Suppressor macrophage treated with lipopolysaccharide for 4 hours (primary cell): ENCODE measurements around the gene MUL1.
"Not testable (repeated sequence)": the region's sequence is repeated elsewhere in the genome, so short reads cannot be mapped to it uniquely, and the experiment has no call there.

Experiments
- DNase-seq: peaks from one replicate; pipeline ENCODE4 v3.0.0-alpha.2; 2020

MUL1 gene

GRCh38 chr1:20511518-20512428 is 3.8 kb upstream of the MUL1 start:
- DNase-seq: no peak

DNA sequence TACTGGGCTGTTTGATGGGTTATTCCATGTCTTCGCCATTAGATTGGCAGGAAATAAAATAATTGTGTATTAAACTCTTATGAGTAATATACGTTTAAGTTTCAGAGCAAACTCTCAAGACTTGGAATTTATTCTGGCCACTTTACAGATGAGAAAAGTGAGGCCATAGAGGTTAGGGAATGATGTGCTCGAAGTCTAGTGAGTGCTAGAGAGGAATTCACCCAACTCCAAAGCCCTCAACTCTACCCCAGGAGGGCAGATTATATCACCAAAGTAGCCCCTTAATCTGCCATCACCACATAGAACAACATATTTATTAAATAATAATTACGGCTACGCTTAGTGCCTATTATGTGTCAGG is 440 bp upstream of the MUL1 start:
- DNase-seq: no peak

GRCh38 chr1:20507248-20507563 is 745 bp downstream of the MUL1 start:
- DNase-seq: no peak

DNA sequence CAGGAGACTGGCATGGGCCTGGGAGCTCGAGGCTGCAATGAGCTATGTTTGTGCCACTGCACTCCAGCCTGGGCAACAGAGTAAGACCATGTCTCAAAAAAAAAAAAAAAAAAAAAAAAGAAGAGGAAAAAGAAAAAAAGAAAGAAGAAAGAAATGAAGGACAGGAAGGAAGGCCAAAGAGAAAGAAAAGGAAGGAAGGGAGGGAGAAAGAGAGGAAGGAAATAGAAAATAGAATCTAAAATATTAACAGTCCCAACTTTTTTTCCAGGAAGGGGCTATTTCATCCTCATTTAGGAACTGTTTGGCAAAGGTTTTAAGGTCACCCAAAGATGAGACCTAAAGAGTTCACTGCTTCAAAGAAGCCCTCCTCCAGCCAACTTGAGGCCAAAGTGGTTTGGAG is 2.5 kb downstream of the MUL1 start:
- no peak for DNase-seq

DNA sequence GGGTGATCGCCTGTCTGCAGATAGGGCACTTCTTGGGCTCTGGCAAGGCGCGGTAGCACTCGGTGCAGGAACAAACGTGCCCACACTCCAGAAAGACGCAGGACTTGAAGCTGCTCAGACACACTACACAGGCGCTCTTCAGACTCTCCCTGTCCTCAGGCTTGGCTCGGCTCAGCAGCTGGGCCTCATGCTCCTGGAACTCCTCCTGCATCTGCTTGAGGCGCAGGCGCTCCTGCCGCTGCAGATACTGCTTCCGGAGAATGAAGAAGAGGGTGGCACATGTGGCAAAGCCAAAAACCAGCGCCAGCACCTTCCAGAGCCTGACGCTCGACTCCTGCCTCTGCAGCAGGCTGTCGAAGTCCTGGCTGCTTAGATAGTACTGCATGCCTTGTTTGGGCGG is 7.2 kb downstream of the MUL1 start:
- DNase-seq: no peak

DNA sequence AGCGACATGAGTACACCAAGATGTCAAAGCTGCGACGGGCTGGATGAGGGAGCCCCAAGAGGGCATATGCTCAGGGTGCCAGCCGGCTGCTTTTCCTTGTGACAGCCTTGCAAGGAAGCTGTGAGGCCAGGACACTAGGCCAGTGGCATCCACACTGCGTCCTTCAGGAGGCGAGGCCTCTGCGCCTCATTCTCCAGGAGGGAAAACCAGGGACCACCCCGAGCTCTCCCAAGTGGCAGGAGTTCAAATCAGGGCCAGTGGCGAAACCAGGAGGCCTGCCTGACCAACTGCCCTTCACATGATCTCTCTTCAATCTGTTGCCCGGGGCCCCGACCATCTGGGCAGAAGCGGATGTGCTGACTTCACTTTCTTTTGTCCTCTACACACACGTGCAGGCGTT is 8.2 kb downstream of the MUL1 start:
- DNase-seq: no peak

- no peak for DNase-seq
Observed at GRCh38 chr1:20499105-20499504, 8.8 kb downstream of the MUL1 start.

DNA sequence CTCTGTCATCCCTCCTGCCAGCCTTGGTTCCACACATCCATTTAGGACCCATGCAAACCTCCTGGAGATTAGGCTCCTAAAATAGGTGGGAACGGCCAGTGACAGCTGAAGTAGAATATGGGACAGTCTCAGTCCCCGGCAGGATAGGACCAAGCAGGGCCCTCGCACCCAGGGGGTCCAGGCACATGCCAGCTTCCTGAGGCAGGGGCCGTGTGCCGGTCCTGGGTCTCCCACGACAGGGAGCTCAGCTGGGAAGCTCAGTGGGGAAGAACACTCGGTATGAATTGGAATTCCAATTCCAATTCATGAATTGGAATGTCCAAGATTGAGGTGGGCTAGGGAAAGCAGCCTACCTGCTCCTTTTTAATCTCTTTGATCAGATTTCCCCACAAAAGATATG is 9.8 kb downstream of the MUL1 start:
- DNase-seq: no peak

- DNase-seq: no peak
Observed at GRCh38 chr1:20497506-20497905, 10.4 kb downstream of the MUL1 start.

GRCh38 chr1:20496725-20497383 is 11.1 kb downstream of the MUL1 start:
- DNase-seq: not testable (repeated sequence)

GRCh38 chr1:20496241-20496661 is 11.7 kb downstream of the MUL1 start:
- no peak for DNase-seq

GRCh38 chr1:20495661-20496060 is 12.3 kb downstream of the MUL1 start:
- no peak for DNase-seq

DNA sequence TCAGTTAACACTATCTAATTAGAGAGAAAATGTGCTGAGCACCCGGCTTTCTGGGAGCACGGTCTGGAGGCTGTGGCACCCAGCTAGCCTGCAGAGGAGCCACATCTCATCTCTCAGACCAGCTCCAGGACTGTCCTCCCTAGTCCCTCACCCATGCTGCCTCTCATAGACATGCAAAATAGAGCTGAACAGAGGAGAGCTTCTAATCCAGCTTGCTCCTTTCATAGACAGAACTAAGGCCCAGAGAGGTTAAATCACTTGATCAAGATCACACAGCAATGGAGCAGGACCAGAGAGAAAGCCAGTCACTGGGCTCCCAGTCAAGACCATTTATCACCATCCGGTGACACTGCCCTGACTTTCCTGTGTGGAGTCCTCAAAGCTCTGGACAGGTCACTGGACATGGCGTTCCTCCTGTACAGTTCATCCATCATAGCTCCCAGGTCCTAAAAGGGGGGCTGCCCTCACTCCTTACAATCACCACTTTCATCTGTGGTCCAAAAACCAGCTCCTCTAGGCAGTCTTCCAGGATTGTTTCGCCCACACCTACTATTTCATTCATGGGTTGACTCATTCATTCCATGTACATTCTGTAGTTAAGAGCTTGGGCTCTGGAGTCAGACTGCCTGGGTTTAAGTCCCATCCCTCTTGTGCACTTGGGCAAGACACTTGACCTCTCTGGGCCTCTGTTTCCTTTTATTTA is 13.2 kb downstream of the MUL1 start:
- DNase-seq: no peak

DNA sequence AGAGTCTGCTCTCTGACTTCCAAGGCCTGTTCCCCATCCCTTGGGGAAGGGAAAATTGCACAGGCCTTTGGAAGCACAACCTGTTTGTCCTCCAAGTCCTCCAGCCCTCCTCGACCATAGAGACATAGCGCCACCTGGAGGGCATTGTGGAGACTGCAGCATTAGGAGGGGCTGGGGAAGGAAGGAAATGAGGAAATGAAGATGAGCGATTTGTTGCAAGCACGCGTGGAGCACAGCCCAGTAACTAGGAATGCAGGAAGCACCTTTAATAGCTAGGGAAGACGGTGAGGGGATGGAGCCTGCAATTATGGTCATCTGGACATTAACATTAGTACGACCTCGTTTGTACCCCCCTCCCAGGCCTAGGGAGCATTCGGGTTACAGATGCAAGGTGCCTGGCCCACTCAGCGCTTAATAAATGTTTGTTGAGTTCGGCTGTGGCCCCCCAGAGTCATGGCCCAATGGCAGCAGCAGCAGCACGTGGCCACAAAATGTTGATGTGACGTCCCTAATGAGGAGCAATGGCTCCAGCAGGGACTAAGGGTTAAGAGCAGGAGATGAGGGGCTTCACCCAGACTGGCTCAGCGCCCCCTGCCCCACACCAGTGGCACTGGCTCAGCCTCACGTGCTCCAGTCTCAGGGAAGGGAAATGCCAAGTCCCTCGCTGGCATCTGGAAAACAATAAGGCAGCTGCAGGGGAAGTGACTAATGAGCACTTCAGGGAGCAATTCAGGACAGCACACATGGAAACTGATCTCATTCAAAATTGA is 13.9 kb downstream of the MUL1 start:
- peak; percentile 91 for DNase-seq

GRCh38 chr1:20493309-20493708 is 14.6 kb downstream of the MUL1 start:
- DNase-seq: no peak

DNA sequence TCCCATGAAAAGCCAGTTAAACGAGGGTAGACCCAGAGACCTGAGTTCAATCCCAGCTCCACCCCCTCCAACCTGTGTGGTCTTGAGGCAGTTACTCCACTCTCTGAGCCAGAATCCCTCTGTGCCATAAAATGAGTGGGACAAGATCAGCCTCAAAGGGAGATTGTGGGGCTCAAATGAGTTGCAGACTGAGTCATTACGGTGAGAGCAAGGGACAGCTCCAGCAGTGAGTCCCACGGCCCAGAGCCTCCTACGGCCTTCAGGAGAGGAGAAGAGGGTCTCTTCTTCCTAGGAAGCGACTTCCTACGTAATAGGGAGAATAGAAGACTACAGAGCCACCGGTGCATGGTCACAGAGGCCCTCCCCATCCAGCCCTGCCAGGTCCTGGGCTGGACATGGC is 15.2 kb downstream of the MUL1 start:
- no peak for DNase-seq

GRCh38 chr1:20491866-20492265 is 16.1 kb downstream of the MUL1 start:
- DNase-seq: no peak

- no peak for DNase-seq
Observed at GRCh38 chr1:20491178-20491577, 16.8 kb downstream of the MUL1 start.

DNA sequence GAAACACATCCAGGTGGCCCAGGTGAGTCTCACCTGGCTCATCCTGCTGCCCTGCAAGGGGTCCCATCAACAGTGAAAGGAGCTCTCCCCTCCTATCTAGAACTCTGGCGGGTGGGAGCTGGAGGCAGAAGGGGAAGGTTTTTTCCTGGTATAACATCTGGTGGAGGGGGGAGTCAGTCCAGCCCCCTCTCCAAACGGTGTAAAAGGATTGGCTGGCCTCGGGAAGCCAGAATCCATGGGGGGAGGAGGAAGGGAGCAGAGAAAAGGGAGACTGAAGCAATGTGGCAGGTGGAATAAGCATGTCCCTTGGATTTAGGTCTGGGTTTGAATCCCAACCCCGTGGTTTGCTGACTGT is 20.7 kb downstream of the MUL1 start:
- no peak for DNase-seq

DNA sequence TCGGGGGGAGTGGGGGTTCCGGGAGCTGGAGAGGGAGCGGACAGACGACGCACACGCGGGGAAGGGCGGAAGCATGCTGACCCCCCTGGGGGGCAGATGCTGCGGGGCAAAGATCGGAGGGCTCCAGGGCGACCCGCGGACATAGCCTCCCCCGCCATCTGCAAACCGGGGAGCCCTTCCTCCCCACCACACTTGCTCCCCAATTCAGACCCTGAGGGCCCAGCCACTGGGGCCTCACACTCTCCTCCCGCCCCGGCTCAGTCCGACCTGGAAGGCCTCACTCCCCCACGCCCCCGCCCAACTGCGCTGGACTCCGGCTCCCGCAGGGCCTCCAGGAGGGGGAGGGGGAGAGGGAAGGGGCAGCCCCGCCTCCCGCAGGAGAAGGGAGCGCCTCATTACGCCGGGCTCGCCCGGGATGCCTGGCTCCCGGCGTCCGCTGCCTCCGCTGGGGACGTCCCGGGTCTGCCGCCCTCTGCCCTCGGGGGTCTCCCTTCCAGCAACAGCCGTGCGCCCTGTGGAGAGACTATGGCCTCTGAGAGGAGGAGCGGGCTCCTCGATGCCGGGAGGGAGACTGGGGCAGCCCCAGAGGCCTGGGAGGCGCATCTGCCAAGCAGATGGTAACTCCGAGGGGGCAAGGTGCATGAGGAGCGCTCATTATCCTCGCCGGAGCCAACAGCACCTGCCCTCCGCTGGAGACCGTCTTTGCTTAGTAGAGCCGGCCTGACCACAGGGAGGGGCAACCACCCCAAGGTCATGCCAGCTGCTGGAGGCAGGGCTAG is 21.3 kb downstream of the MUL1 start:
- no peak for DNase-seq

DNA sequence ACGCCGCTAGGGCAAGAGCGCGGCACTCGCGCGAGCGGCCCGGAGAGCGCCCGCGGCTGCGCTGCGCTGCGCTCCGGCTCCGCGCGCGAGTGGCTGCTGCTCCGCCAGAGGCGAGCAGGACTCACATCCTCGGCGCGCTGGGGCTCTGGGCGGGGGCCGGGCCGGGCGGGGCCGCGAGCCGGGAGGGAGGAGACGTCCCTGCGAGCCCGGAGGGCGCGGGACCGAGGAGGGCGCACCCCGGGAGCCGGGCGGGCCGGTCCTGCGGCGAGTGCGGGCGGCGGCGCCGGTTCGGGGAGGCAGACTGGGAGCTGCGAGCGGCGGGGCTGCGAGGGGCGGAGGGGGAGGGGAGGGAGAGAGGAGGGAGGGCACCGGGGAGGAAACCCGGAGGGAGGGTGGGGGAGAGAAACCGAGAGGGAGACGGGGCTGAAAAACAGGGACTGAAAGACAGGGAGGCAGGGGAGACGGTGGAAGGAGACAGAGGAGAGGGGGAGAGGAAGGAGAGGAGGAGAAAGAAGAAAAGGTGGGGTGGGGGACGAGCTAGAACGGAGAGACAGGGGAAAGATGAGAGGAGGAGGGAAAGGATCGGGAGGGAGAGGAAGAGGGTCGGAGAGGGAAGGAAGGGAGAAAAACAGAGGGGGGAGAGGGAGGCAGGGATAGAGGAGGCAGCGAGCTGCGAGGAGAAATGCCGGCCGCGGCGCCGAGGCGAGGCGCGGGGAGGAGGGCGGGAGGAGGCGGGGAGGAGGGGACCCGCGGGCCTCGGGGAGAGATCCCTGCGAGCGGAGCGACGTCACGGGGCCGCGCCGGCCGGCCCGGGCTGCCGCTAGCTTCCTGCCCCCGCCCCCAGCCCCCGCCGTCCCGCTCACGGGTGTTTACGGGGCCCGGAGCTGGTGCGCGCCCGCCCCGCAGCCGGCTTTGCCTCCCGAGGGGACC is 22.2 kb downstream of the MUL1 start, which contains the start of gene CAMK2N1:
Gene CAMK2N1, minus strand, starts transcription at position 684 of the 930 bp plus-strand sequence. CDS start 831 bp downstream, outside the sequence.
- DNase-seq: no peak
